NK-92 (cell line): Measurements from ENCODE around the gene ARL14.

Experiments
- DNase-seq: peaks from one replicate; lab custom pipeline; 2025; ENCODE audit not compliant: unreplicated experiment; lab: John Stamatoyannopoulos, UW

Gene ARL14

GRCh38 chr3:160720123-160720746 is 43.3 kb downstream of the ARL14 start:
- DNase-seq, result no peak

- DNase-seq, result no peak
These were observed 45.4 kb downstream of the ARL14 start for GRCh38 chr3:160722331-160722730.

- DNase-seq, result no peak
These were observed 48.4 kb downstream of the ARL14 start for GRCh38 chr3:160725338-160725737.
